ENCODE data around the gene KLF2. TPM values are rescaled to one million over a fixed set of nuclear protein-coding genes. Genes with fewer than 3 reads are reported as not detected.
"Not testable (repeated sequence)": the region's sequence is repeated elsewhere in the genome, so short reads cannot be mapped to it uniquely, and the experiment has no call there.

The KLF2 gene
- total and polyA plus RNA-seq, 2 donors (not counting 1 experiment from before 2014, with no cell fraction given) = 242 to 3,965 TPM

DNA sequence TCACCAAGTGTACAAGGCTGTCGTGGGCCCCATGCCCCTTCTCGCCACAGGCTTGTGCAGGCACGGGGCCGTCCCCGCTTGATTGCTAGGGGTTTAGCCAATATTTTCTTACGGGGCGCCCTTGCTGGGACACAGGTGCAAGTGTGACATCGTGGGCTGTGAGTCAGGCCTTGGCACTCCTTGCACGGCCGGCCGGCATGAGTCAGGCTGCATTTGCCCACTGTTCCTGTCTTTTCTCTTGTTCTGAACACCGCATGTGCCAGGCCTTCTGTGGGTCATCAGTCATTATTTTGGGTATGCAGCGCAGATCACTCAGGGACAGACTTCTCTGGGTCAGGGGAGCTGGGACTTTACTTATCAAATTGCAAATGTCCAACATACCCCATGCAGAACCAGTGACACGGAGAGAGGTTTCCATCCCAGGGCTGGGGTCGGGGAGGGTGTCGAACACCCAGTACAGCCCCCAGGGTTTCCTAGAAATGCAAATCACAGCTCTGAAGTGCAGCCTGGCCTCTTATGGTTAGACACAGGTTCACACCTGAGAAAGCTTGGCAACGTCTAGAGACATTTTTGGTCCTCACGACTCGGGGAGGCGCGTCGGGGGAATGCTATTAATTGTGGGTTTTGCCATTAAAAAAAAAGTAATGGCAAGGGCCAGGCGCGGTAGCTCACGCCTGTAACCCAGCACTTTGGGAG lies 22.5 kb upstream of the KLF2 start:
- TF ChIP-seq, protein P1, sequence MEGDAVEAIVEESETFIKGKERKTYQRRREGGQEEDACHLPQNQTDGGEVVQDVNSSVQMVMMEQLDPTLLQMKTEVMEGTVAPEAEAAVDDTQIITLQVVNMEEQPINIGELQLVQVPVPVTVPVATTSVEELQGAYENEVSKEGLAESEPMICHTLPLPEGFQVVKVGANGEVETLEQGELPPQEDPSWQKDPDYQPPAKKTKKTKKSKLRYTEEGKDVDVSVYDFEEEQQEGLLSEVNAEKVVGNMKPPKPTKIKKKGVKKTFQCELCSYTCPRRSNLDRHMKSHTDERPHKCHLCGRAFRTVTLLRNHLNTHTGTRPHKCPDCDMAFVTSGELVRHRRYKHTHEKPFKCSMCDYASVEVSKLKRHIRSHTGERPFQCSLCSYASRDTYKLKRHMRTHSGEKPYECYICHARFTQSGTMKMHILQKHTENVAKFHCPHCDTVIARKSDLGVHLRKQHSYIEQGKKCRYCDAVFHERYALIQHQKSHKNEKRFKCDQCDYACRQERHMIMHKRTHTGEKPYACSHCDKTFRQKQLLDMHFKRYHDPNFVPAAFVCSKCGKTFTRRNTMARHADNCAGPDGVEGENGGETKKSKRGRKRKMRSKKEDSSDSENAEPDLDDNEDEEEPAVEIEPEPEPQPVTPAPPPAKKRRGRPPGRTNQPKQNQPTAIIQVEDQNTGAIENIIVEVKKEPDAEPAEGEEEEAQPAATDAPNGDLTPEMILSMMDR (IDR thresholded peaks at IDR 0.05) = no peak
- Histone ChIP-seq H3K79me2 (ENCODE audit: control insufficient read depth, insufficient read depth, low read length) (no peaks in the 10 kb centered on the region), H3K27ac (ENCODE audit: low read length in 2 of 2) (peak overlapping the region; percentile 44 to 48), H3K9ac (ENCODE audit: low read length) (no peak overlapping the region), H4K20me1 (ENCODE audit: control insufficient read depth, insufficient read depth, low read length, poor library complexity, severe bottlenecking) (no peaks in the 10 kb centered on the region), H3K4me2 (replicated peaks; ENCODE audit: low read depth, low read length, poor library complexity, severe bottlenecking) (peak overlapping the region; percentile 21), H3K4me1 (ENCODE audit: control insufficient read depth in 2 of 2, insufficient read depth in 2 of 2, low read length in 2 of 2) (peaks cover 0 to 15% of the 10 kb centered on the region in 2 donors), H3K4me3 (ENCODE audit: control extremely low read depth in 1 of 5, extremely low read depth in 1 of 5, insufficient read depth in 1 of 5, low read depth in 2 of 5, low read length in 4 of 5) (no peak overlapping the region), H3K36me3 (replicated peaks in 1 of 2; ENCODE audit: control extremely low read depth in 1 of 2, control insufficient read depth in 1 of 2, extremely low read depth in 1 of 2, insufficient read depth in 2 of 2, low read length in 1 of 2) (no peaks in the 10 kb centered on the region), H3K27me3 (replicated peaks in 1 of 4; ENCODE audit: control extremely low read depth in 1 of 4, control insufficient read depth in 3 of 4, insufficient read depth in 4 of 4, low read length in 3 of 4) (no peaks in the 10 kb centered on the region), H2AFZ (ENCODE audit: insufficient read depth, low read depth, low read length, poor library complexity, severe bottlenecking) (peak overlapping the region; percentile 34), H3K9me3 (ENCODE audit: control extremely low read depth in 1 of 3, control insufficient read depth in 2 of 3, insufficient read depth in 1 of 3, low read length in 2 of 3) (peaks cover 0 to 5% (median 0%) of the 10 kb centered on the region in 3 donors)
- peak overlapping the region; percentile 76 for H3K27ac Mint-ChIP-seq
- peaks cover 13% of the 10 kb centered on the region for H3K4me1 Mint-ChIP-seq
- ChIA-PET CTCF (interaction anchor here (1.9 kb wide), 1 partner anchor 81 kb away, joined by 7 read pairs; no protein-coding TSS in a partner anchor), POLR2A (interaction anchor here (0.6 to 1.3 kb wide), 4 partner anchors 20 to 69 kb away, joined by 3 to 14 read pairs (median 4); no protein-coding TSS in a partner anchor)
- DNase-seq (peak; percentile 46), ATAC-seq (ENCODE audit: low read depth) (peak; percentile 78)
- no peaks in the 10 kb centered on the region for H3K27me3 Mint-ChIP-seq
- H3K9me3 Mint-ChIP-seq (ENCODE audit: insufficient read depth) = no peaks in the 10 kb centered on the region
- WGBS (ENCODE audit: insufficient coverage) = 75% methylated on average over 24 of the region's 25 CpGs
- peak overlapping the region; percentile 33 for H3K4me3 Mint-ChIP-seq
- intact Hi-C loops (cut with micrococcal nuclease) = loop anchor here (1.0 kb wide), 2 partner anchors 22 to 42 kb away; partner anchors contain the start of gene KLF2

DNA sequence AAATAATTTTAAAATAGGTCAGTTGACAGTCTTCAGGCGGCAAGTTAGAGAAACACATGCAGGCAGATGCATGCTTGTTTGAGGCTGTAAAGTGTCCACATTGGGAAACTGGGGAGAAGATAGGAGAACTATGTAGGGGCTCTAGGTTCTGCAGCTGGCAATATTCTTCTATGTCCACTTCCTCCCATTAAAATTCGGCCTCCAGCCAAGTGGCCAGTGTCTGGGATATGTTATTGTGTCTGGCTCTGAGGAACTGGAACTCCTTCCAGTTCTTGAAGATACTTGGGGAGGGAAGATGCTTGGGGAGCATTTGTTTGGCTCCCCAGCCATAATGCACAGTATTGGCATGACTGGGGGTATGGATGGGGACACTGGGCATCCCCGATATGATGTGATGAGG lies 20.9 kb upstream of the KLF2 start:
- Histone ChIP-seq H3K4me3 (ENCODE audit: control extremely low read depth in 1 of 5, extremely low read depth in 1 of 5, insufficient read depth in 1 of 5, low read depth in 2 of 5, low read length in 4 of 5) (no peak overlapping the region), H2AFZ (ENCODE audit: insufficient read depth, low read depth, low read length, poor library complexity, severe bottlenecking) (no peak overlapping the region), H3K9me3 (ENCODE audit: control extremely low read depth in 1 of 3, control insufficient read depth in 2 of 3, insufficient read depth in 1 of 3, low read length in 2 of 3) (peaks cover 0 to 6% (median 0%) of the 10 kb centered on the region in 3 donors), H4K20me1 (ENCODE audit: control insufficient read depth, insufficient read depth, low read length, poor library complexity, severe bottlenecking) (no peaks in the 10 kb centered on the region), H3K9ac (ENCODE audit: low read length) (no peak overlapping the region), H3K36me3 (replicated peaks in 1 of 2; ENCODE audit: control extremely low read depth in 1 of 2, control insufficient read depth in 1 of 2, extremely low read depth in 1 of 2, insufficient read depth in 2 of 2, low read length in 1 of 2) (no peaks in the 10 kb centered on the region), H3K4me2 (replicated peaks; ENCODE audit: low read depth, low read length, poor library complexity, severe bottlenecking) (no peak overlapping the region), H3K4me1 (ENCODE audit: control insufficient read depth in 2 of 2, insufficient read depth in 2 of 2, low read length in 2 of 2) (peaks cover 0 to 15% of the 10 kb centered on the region in 2 donors), H3K79me2 (ENCODE audit: control insufficient read depth, insufficient read depth, low read length) (no peaks in the 10 kb centered on the region), H3K27me3 (replicated peaks in 1 of 4; ENCODE audit: control extremely low read depth in 1 of 4, control insufficient read depth in 3 of 4, insufficient read depth in 4 of 4, low read length in 3 of 4) (no peaks in the 10 kb centered on the region), H3K27ac (ENCODE audit: low read length in 2 of 2) (no peak overlapping the region)
- no peak overlapping the region for H3K4me3 Mint-ChIP-seq
- no peak for ATAC-seq (ENCODE audit: low read depth)
- no peaks in the 10 kb centered on the region for H3K27me3 Mint-ChIP-seq
- TF ChIP-seq, protein P1 (IDR thresholded peaks at IDR 0.05) = no peak
- TF ChIP-seq EZH2 (IDR thresholded peaks at IDR 0.05; ENCODE audit: borderline replicate concordance, insufficient read depth, low read depth, low read length, poor library complexity, severe bottlenecking) = no peak
- intact Hi-C loops (cut with micrococcal nuclease) = no loop called here
- H3K27ac Mint-ChIP-seq = no peak overlapping the region
- POLR2A ChIA-PET = interaction anchor here (0.6 to 0.7 kb wide), 3 partner anchors 11 to 53 kb away, joined by 3 to 4 read pairs (median 3); no protein-coding TSS in a partner anchor
- peaks cover 13% of the 10 kb centered on the region for H3K4me1 Mint-ChIP-seq
- CTCF ChIA-PET = interaction anchor here (1.0 to 1.9 kb wide), 4 partner anchors 35 to 79 kb away, joined by 3 to 7 read pairs (median 4); no protein-coding TSS in a partner anchor
- WGBS (ENCODE audit: insufficient coverage) = 92% methylated on average over 1 of the region's 3 CpGs
- DNase-seq = no peak
- no peaks in the 10 kb centered on the region for H3K9me3 Mint-ChIP-seq (ENCODE audit: insufficient read depth)

DNA sequence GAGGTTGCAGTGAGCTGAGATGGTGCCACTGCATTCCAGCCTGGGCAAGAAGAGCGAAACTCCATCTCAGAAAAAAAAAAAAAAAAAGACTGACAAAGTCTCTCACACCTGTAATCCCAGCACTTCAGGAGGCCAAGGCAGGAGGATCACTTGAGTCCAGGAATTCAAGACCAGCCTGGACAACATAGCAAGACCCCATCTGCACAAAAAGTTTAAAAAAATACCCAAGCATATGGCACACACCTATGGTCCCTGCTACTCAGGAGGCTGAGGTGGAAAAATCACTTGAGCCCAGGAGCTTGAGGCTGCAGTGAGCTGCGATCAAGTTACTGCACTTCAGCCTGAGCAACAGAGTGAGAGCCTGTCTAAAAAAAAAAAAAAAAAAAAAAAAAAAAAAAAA lies 20.1 kb upstream of the KLF2 start:
- H3K27me3 Mint-ChIP-seq; intact Hi-C loops (cut with micrococcal nuclease); H3K9me3 Mint-ChIP-seq (ENCODE audit: insufficient read depth); ATAC-seq (ENCODE audit: low read depth); H3K79me2 ChIP-seq (ENCODE audit: control insufficient read depth, insufficient read depth, low read length); H3K27ac ChIP-seq (ENCODE audit: low read length in 2 of 2); H2AFZ ChIP-seq (ENCODE audit: insufficient read depth, low read depth, low read length, poor library complexity, severe bottlenecking); H3K4me2 ChIP-seq (replicated peaks; ENCODE audit: low read depth, low read length, poor library complexity, severe bottlenecking); H3K9me3 ChIP-seq (ENCODE audit: control extremely low read depth in 1 of 3, control insufficient read depth in 2 of 3, insufficient read depth in 1 of 3, low read length in 2 of 3); H3K27me3 ChIP-seq (replicated peaks in 1 of 4; ENCODE audit: control extremely low read depth in 1 of 4, control insufficient read depth in 3 of 4, insufficient read depth in 4 of 4, low read length in 3 of 4); DNase-seq; H4K20me1 ChIP-seq (ENCODE audit: control insufficient read depth, insufficient read depth, low read length, poor library complexity, severe bottlenecking); H3K4me3 ChIP-seq (ENCODE audit: control extremely low read depth in 1 of 5, extremely low read depth in 1 of 5, insufficient read depth in 1 of 5, low read depth in 2 of 5, low read length in 4 of 5); H3K27ac Mint-ChIP-seq; H3K9ac ChIP-seq (ENCODE audit: low read length); H3K4me3 Mint-ChIP-seq; H3K36me3 ChIP-seq (replicated peaks in 1 of 2; ENCODE audit: control extremely low read depth in 1 of 2, control insufficient read depth in 1 of 2, extremely low read depth in 1 of 2, insufficient read depth in 2 of 2, low read length in 1 of 2): not testable (repeated sequence)
- peaks cover 0 to 15% of the 10 kb centered on the region in 2 donors for H3K4me1 ChIP-seq (ENCODE audit: control insufficient read depth in 2 of 2, insufficient read depth in 2 of 2, low read length in 2 of 2)
- H3K4me1 Mint-ChIP-seq = peaks cover 13% of the 10 kb centered on the region
- WGBS (ENCODE audit: insufficient coverage) = 100% methylated on average over 1 of the region's 2 CpGs
- CTCF ChIA-PET = interaction anchor here (1.7 kb wide), 1 partner anchor 35 kb away, joined by 5 read pairs; no protein-coding TSS in a partner anchor
- POLR2A ChIA-PET = interaction anchor here (0.6 to 1.1 kb wide), 3 partner anchors 18 to 54 kb away, joined by 3 to 11 read pairs (median 6); no protein-coding TSS in a partner anchor

Measured in B cell (primary cell).